ENCODE data around the gene EXOC3L2. TPM values are rescaled to one million over a fixed set of nuclear protein-coding genes. Genes with fewer than 3 reads are reported as not detected.
A peak's percentile ranks its signal among the peaks of the same experiment; 100 is the strongest.

The EXOC3L2 gene
- total RNA-seq, 2 experiments from 2014 or later: not detected

- H3K27ac Mint-ChIP-seq: peak overlapping the region; percentile 98
- H3K36me3 Mint-ChIP-seq (ENCODE audit: low read depth): no peaks in the 10 kb centered on the region
- no peaks in the 10 kb centered on the region for H3K9me3 Mint-ChIP-seq (ENCODE audit: insufficient read depth)
- DNase-seq (no peak), ATAC-seq (no peak)
- no peaks in the 10 kb centered on the region for H3K27me3 Mint-ChIP-seq (ENCODE audit: low read depth)
- CTCF ChIA-PET: interaction anchor here (2.3 kb wide), 1 partner anchor 15 kb away, joined by 6 read pairs; no protein-coding TSS in a partner anchor
- POLR2A ChIA-PET: no interaction called here
- H3K4me1 Mint-ChIP-seq (ENCODE audit: low read depth): peaks cover 69% of the 10 kb centered on the region
- peak overlapping the region; percentile 53 for H3K4me3 Mint-ChIP-seq
Measured at GRCh38 chr19:45172611-45173208, 72.5 kb downstream of the EXOC3L2 start.

- H3K4me3 Mint-ChIP-seq: peak overlapping the region; percentile 53
- ATAC-seq: peak; percentile 59
- POLR2A ChIA-PET: interaction anchor here (0.8 kb wide), 1 partner anchor 11 kb away, joined by 4 read pairs; no protein-coding TSS in a partner anchor
- H3K27me3 Mint-ChIP-seq (ENCODE audit: low read depth): no peaks in the 10 kb centered on the region
- peak; percentile 61 for DNase-seq
- peaks cover 67% of the 10 kb centered on the region for H3K4me1 Mint-ChIP-seq (ENCODE audit: low read depth)
- no peaks in the 10 kb centered on the region for H3K9me3 Mint-ChIP-seq (ENCODE audit: insufficient read depth)
- H3K36me3 Mint-ChIP-seq (ENCODE audit: low read depth): no peaks in the 10 kb centered on the region
- H3K27ac Mint-ChIP-seq: peak overlapping the region; percentile 98
- CTCF ChIA-PET: interaction anchor here (1.0 to 2.3 kb wide), 2 partner anchors 15 to 20 kb away, joined by 3 to 6 read pairs; no protein-coding TSS in a partner anchor
Measured at GRCh38 chr19:45172173-45172572, 73.0 kb downstream of the EXOC3L2 start.

GRCh38 chr19:45171211-45171623, 74.0 kb downstream of the EXOC3L2 start:
- peak overlapping the region; percentile 72 for H3K4me3 Mint-ChIP-seq
- H3K27me3 Mint-ChIP-seq (ENCODE audit: low read depth): no peaks in the 10 kb centered on the region
- POLR2A ChIA-PET: interaction anchor here (0.8 kb wide), 1 partner anchor 12 kb away, joined by 4 read pairs; no protein-coding TSS in a partner anchor
- no peaks in the 10 kb centered on the region for H3K36me3 Mint-ChIP-seq (ENCODE audit: low read depth)
- ATAC-seq (peak; percentile 86), DNase-seq (peak; percentile 74)
- peak overlapping the region; percentile 98 for H3K27ac Mint-ChIP-seq
- peaks cover 70% of the 10 kb centered on the region for H3K4me1 Mint-ChIP-seq (ENCODE audit: low read depth)
- CTCF ChIA-PET: interaction anchor here (0.7 to 2.3 kb wide), 3 partner anchors 9 to 19 kb away, joined by 3 to 6 read pairs (median 3); no protein-coding TSS in a partner anchor
- no peaks in the 10 kb centered on the region for H3K9me3 Mint-ChIP-seq (ENCODE audit: insufficient read depth)

- ChIA-PET POLR2A (interaction anchor here (1.5 kb wide), 1 partner anchor 8 kb away, joined by 4 read pairs; the partner anchor contains the start of gene TRAPPC6A), CTCF (no interaction called here)
- DNase-seq: no peak
- peak overlapping the region; percentile 72 for H3K4me3 Mint-ChIP-seq
- no peak for ATAC-seq
- no peaks in the 10 kb centered on the region for H3K27me3 Mint-ChIP-seq (ENCODE audit: low read depth)
- H3K36me3 Mint-ChIP-seq (ENCODE audit: low read depth): no peaks in the 10 kb centered on the region
- no peaks in the 10 kb centered on the region for H3K9me3 Mint-ChIP-seq (ENCODE audit: insufficient read depth)
- peak overlapping the region; percentile 98 for H3K27ac Mint-ChIP-seq
- peaks cover 67% of the 10 kb centered on the region for H3K4me1 Mint-ChIP-seq (ENCODE audit: low read depth)
Measured at GRCh38 chr19:45170146-45171106, 74.8 kb downstream of the EXOC3L2 start.

GRCh38 chr19:45169602-45170001, 75.6 kb downstream of the EXOC3L2 start:
- ChIA-PET POLR2A (interaction anchor here (1.5 kb wide), 1 partner anchor 8 kb away, joined by 4 read pairs; the partner anchor contains the start of gene TRAPPC6A), CTCF (no interaction called here)
- Mint-ChIP-seq H3K27ac (peak overlapping the region; percentile 80), H3K4me3 (no peak overlapping the region), H3K4me1 (ENCODE audit: low read depth) (peaks cover 70% of the 10 kb centered on the region), H3K36me3 (ENCODE audit: low read depth) (no peaks in the 10 kb centered on the region), H3K9me3 (ENCODE audit: insufficient read depth) (no peaks in the 10 kb centered on the region), H3K27me3 (ENCODE audit: low read depth) (no peaks in the 10 kb centered on the region)
- DNase-seq: no peak
- no peak for ATAC-seq

GRCh38 chr19:45168767-45169351, 76.3 kb downstream of the EXOC3L2 start:
- ChIA-PET POLR2A (interaction anchor here (1.5 kb wide), 1 partner anchor 9 kb away, joined by 4 read pairs; the partner anchor contains the start of gene TRAPPC6A), CTCF (no interaction called here)
- Mint-ChIP-seq H3K4me3 (no peak overlapping the region), H3K4me1 (ENCODE audit: low read depth) (peaks cover 73% of the 10 kb centered on the region), H3K36me3 (ENCODE audit: low read depth) (no peaks in the 10 kb centered on the region), H3K27me3 (ENCODE audit: low read depth) (no peaks in the 10 kb centered on the region), H3K9me3 (ENCODE audit: insufficient read depth) (no peaks in the 10 kb centered on the region), H3K27ac (peak overlapping the region; percentile 70)
- DNase-seq (no peak), ATAC-seq (no peak)

- H3K4me3 Mint-ChIP-seq: no peak overlapping the region
- DNase-seq (no peak), ATAC-seq (no peak)
- ChIA-PET POLR2A (interaction anchor here (4.7 kb wide), 1 partner anchor 12 kb away, joined by 24 read pairs; the partner anchor contains the start of genes BLOC1S3 and TRAPPC6A), CTCF (interaction anchor here (1.6 kb wide), 1 partner anchor 12 kb away, joined by 6 read pairs; the partner anchor contains the start of genes BLOC1S3 and TRAPPC6A)
- H3K9me3 Mint-ChIP-seq (ENCODE audit: insufficient read depth): no peaks in the 10 kb centered on the region
- H3K27me3 Mint-ChIP-seq (ENCODE audit: low read depth): no peaks in the 10 kb centered on the region
- no peaks in the 10 kb centered on the region for H3K36me3 Mint-ChIP-seq (ENCODE audit: low read depth)
- H3K27ac Mint-ChIP-seq: peak overlapping the region; percentile 62
- peaks cover 59% of the 10 kb centered on the region for H3K4me1 Mint-ChIP-seq (ENCODE audit: low read depth)
Measured at GRCh38 chr19:45166723-45167252, 78.4 kb downstream of the EXOC3L2 start.

- no peaks in the 10 kb centered on the region for H3K9me3 Mint-ChIP-seq (ENCODE audit: insufficient read depth)
- peak overlapping the region; percentile 28 for H3K4me3 Mint-ChIP-seq
- peak; percentile 72 for DNase-seq
- H3K27me3 Mint-ChIP-seq (ENCODE audit: low read depth): no peaks in the 10 kb centered on the region
- ChIA-PET CTCF (interaction anchor here (0.8 to 1.5 kb wide), 8 partner anchors 11 to 174 kb away, joined by 3 to 7 read pairs (median 4); partner anchors contain the start of genes BLOC1S3 and TRAPPC6A), POLR2A (interaction anchor here (0.9 to 4.7 kb wide), 3 partner anchors 10 to 163 kb away, joined by 3 to 24 read pairs (median 3); partner anchors contain the start of genes BLOC1S3 and TRAPPC6A)
- peak; percentile 87 for ATAC-seq
- H3K27ac Mint-ChIP-seq: peak overlapping the region; percentile 80
- H3K36me3 Mint-ChIP-seq (ENCODE audit: low read depth): no peaks in the 10 kb centered on the region
- peaks cover 40% of the 10 kb centered on the region for H3K4me1 Mint-ChIP-seq (ENCODE audit: low read depth)
Measured at GRCh38 chr19:45164577-45165335, 80.5 kb downstream of the EXOC3L2 start.

GRCh38 chr19:45163751-45164460, 81.3 kb downstream of the EXOC3L2 start:
- ChIA-PET POLR2A (interaction anchor here (0.9 to 4.7 kb wide), 3 partner anchors 9 to 162 kb away, joined by 3 to 24 read pairs (median 3); partner anchors contain the start of genes BLOC1S3 and TRAPPC6A), CTCF (interaction anchor here (0.8 to 1.5 kb wide), 8 partner anchors 10 to 175 kb away, joined by 3 to 7 read pairs (median 4); partner anchors contain the start of genes BLOC1S3 and TRAPPC6A)
- H3K4me1 Mint-ChIP-seq (ENCODE audit: low read depth): peaks cover 32% of the 10 kb centered on the region
- peak overlapping the region; percentile 80 for H3K27ac Mint-ChIP-seq
- H3K9me3 Mint-ChIP-seq (ENCODE audit: insufficient read depth): no peaks in the 10 kb centered on the region
- ATAC-seq: no peak
- H3K27me3 Mint-ChIP-seq (ENCODE audit: low read depth): no peaks in the 10 kb centered on the region
- H3K36me3 Mint-ChIP-seq (ENCODE audit: low read depth): no peaks in the 10 kb centered on the region
- no peak for DNase-seq
- no peak overlapping the region for H3K4me3 Mint-ChIP-seq

GRCh38 chr19:45163156-45163555, 82.1 kb downstream of the EXOC3L2 start:
- no peak overlapping the region for H3K4me3 Mint-ChIP-seq
- no peaks in the 10 kb centered on the region for H3K36me3 Mint-ChIP-seq (ENCODE audit: low read depth)
- H3K27me3 Mint-ChIP-seq (ENCODE audit: low read depth): peaks cover 2% of the 10 kb centered on the region
- POLR2A ChIA-PET: interaction anchor here (1.0 kb wide), 1 partner anchor 14 kb away, joined by 3 read pairs; no protein-coding TSS in a partner anchor
- CTCF ChIA-PET: no interaction called here
- H3K4me1 Mint-ChIP-seq (ENCODE audit: low read depth): peaks cover 25% of the 10 kb centered on the region
- no peaks in the 10 kb centered on the region for H3K9me3 Mint-ChIP-seq (ENCODE audit: insufficient read depth)
- no peak for ATAC-seq
- DNase-seq: no peak
- no peak overlapping the region for H3K27ac Mint-ChIP-seq

Data from activated CD8-positive, alpha-beta T cell treated with anti-CD3 and anti-CD28 coated beads, Interleukin-2, amount 10 ng/mL, durations not matched to agents 7 days and 5 days (primary cell).